T-helper 1 cell treated with Interleukin-12 subunit alpha and Interleukin-12 subunit beta and Interleukin-4 antibody, amounts not matched to agents 30 μg/mL and 1 μg/mL, for 36 hours (primary cell): ENCODE measurements around the gene MORN5.

ENCODE experiments used
- H3K27ac Mint-ChIP-seq: one replicate; pipeline ENCODE4 v1.8.0; 2021; ENCODE audit warnings: mild to moderate bottlenecking, mixed read lengths
- H3K27me3 Mint-ChIP-seq: one replicate; pipeline ENCODE4 v1.8.0; 2021; ENCODE audit warnings: low read depth, mixed read lengths
- H3K36me3 Mint-ChIP-seq: one replicate; pipeline ENCODE4 v1.8.0; 2021; ENCODE audit warnings: low read depth, mixed read lengths
- H3K4me1 Mint-ChIP-seq: one replicate; pipeline ENCODE4 v1.8.0; 2021; ENCODE audit warnings: low read depth, mixed read lengths
- H3K4me3 Mint-ChIP-seq: one replicate; pipeline ENCODE4 v1.8.0; 2021; ENCODE audit warnings: mild to moderate bottlenecking, moderate library complexity, mixed read lengths
- H3K9me3 Mint-ChIP-seq: one replicate; pipeline ENCODE4 v1.8.0; 2021; ENCODE audit warnings: mixed read lengths

Gene MORN5

GRCh38 chr9:122120316-122121071 lies 39.2 kb upstream of the MORN5 start:
- H3K27ac Mint-ChIP-seq: no peak overlapping the region
- H3K27me3 Mint-ChIP-seq: peaks cover 14% of the 10 kb centered on the region
- H3K4me3 Mint-ChIP-seq: no peak overlapping the region
- peaks cover 2% of the 10 kb centered on the region for H3K4me1 Mint-ChIP-seq
- H3K36me3 Mint-ChIP-seq: no peaks in the 10 kb centered on the region
- no peaks in the 10 kb centered on the region for H3K9me3 Mint-ChIP-seq

GRCh38 chr9:122121391-122121790 lies 38.3 kb upstream of the MORN5 start:
- Mint-ChIP-seq H3K4me1 (peaks cover 4% of the 10 kb centered on the region), H3K4me3 (no peak overlapping the region), H3K36me3 (no peaks in the 10 kb centered on the region)

GRCh38 chr9:122121931-122122330 lies 37.8 kb upstream of the MORN5 start:
- no peaks in the 10 kb centered on the region for H3K36me3 Mint-ChIP-seq
- no peak overlapping the region for H3K4me3 Mint-ChIP-seq
- H3K27me3 Mint-ChIP-seq: peaks cover 28% of the 10 kb centered on the region
- H3K27ac Mint-ChIP-seq: no peak overlapping the region
- H3K4me1 Mint-ChIP-seq: peaks cover 7% of the 10 kb centered on the region
- H3K9me3 Mint-ChIP-seq: no peaks in the 10 kb centered on the region

More at GRCh38 chr9:122121391-122121790, 38.3 kb upstream of the MORN5 start:
- no peaks in the 10 kb centered on the region for H3K9me3 Mint-ChIP-seq
- no peak overlapping the region for H3K27ac Mint-ChIP-seq
- peaks cover 23% of the 10 kb centered on the region for H3K27me3 Mint-ChIP-seq

GRCh38 chr9:122122468-122122867 lies 37.2 kb upstream of the MORN5 start:
- Mint-ChIP-seq H3K27me3 (peaks cover 29% of the 10 kb centered on the region), H3K4me3 (no peak overlapping the region), H3K36me3 (no peaks in the 10 kb centered on the region), H3K27ac (no peak overlapping the region), H3K9me3 (no peaks in the 10 kb centered on the region), H3K4me1 (peaks cover 7% of the 10 kb centered on the region)

GRCh38 chr9:122122903-122123632 lies 36.6 kb upstream of the MORN5 start:
- Mint-ChIP-seq H3K9me3 (no peaks in the 10 kb centered on the region), H3K4me1 (peaks cover 7% of the 10 kb centered on the region), H3K4me3 (no peak overlapping the region), H3K36me3 (no peaks in the 10 kb centered on the region), H3K27ac (no peak overlapping the region), H3K27me3 (peaks cover 35% of the 10 kb centered on the region)

- H3K27ac Mint-ChIP-seq: no peak overlapping the region
- H3K4me1 Mint-ChIP-seq: peaks cover 7% of the 10 kb centered on the region
- no peaks in the 10 kb centered on the region for H3K36me3 Mint-ChIP-seq
- peaks cover 37% of the 10 kb centered on the region for H3K27me3 Mint-ChIP-seq
- H3K4me3 Mint-ChIP-seq: no peak overlapping the region
- no peaks in the 10 kb centered on the region for H3K9me3 Mint-ChIP-seq
These were observed 35.7 kb upstream of the MORN5 start for GRCh38 chr9:122124048-122124447.

GRCh38 chr9:122124528-122124927 lies 35.2 kb upstream of the MORN5 start:
- H3K27me3 Mint-ChIP-seq: peaks cover 41% of the 10 kb centered on the region
- H3K4me1 Mint-ChIP-seq: peaks cover 7% of the 10 kb centered on the region
- no peak overlapping the region for H3K27ac Mint-ChIP-seq
- H3K36me3 Mint-ChIP-seq: no peaks in the 10 kb centered on the region
- H3K4me3 Mint-ChIP-seq: no peak overlapping the region
- no peaks in the 10 kb centered on the region for H3K9me3 Mint-ChIP-seq

GRCh38 chr9:122125158-122125508 lies 34.6 kb upstream of the MORN5 start:
- H3K27ac Mint-ChIP-seq: no peak overlapping the region
- peaks cover 41% of the 10 kb centered on the region for H3K27me3 Mint-ChIP-seq
- H3K36me3 Mint-ChIP-seq: no peaks in the 10 kb centered on the region
- peaks cover 7% of the 10 kb centered on the region for H3K4me1 Mint-ChIP-seq
- no peaks in the 10 kb centered on the region for H3K9me3 Mint-ChIP-seq
- no peak overlapping the region for H3K4me3 Mint-ChIP-seq

GRCh38 chr9:122125509-122126330 lies 34.0 kb upstream of the MORN5 start:
- Mint-ChIP-seq H3K36me3 (no peaks in the 10 kb centered on the region), H3K4me3 (no peak overlapping the region), H3K9me3 (no peaks in the 10 kb centered on the region), H3K27ac (no peak overlapping the region), H3K27me3 (peaks cover 42% of the 10 kb centered on the region), H3K4me1 (peaks cover 7% of the 10 kb centered on the region)

GRCh38 chr9:122126331-122127261 lies 33.1 kb upstream of the MORN5 start:
- peak overlapping the region; percentile 60 for H3K4me3 Mint-ChIP-seq
- H3K36me3 Mint-ChIP-seq: no peaks in the 10 kb centered on the region
- H3K27me3 Mint-ChIP-seq: peaks cover 45% of the 10 kb centered on the region
- H3K4me1 Mint-ChIP-seq: peaks cover 7% of the 10 kb centered on the region
- no peaks in the 10 kb centered on the region for H3K9me3 Mint-ChIP-seq
- H3K27ac Mint-ChIP-seq: no peak overlapping the region

GRCh38 chr9:122127396-122127798 lies 32.3 kb upstream of the MORN5 start:
- Mint-ChIP-seq H3K27me3 (peaks cover 49% of the 10 kb centered on the region), H3K9me3 (no peaks in the 10 kb centered on the region), H3K27ac (no peak overlapping the region), H3K36me3 (no peaks in the 10 kb centered on the region), H3K4me1 (peaks cover 7% of the 10 kb centered on the region), H3K4me3 (no peak overlapping the region)

- Mint-ChIP-seq H3K4me3 (no peak overlapping the region), H3K36me3 (no peaks in the 10 kb centered on the region), H3K9me3 (no peaks in the 10 kb centered on the region), H3K27ac (no peak overlapping the region), H3K27me3 (peaks cover 49% of the 10 kb centered on the region), H3K4me1 (peaks cover 7% of the 10 kb centered on the region)
These were observed 31.4 kb upstream of the MORN5 start for GRCh38 chr9:122128007-122128968.

GRCh38 chr9:122128969-122129343 lies 30.8 kb upstream of the MORN5 start:
- no peak overlapping the region for H3K27ac Mint-ChIP-seq

More at GRCh38 chr9:122128969-122129343, 30.8 kb upstream of the MORN5 start:
- Mint-ChIP-seq H3K4me3 (no peak overlapping the region), H3K9me3 (no peaks in the 10 kb centered on the region), H3K27me3 (peaks cover 49% of the 10 kb centered on the region), H3K4me1 (peaks cover 7% of the 10 kb centered on the region), H3K36me3 (no peaks in the 10 kb centered on the region)
